HepG2 (cell line): ENCODE measurements around the gene VPS13C. TPM values are rescaled to one million over a fixed set of nuclear protein-coding genes. Genes with fewer than 3 reads are reported as not detected.

Source experiments
- ATAC-seq: fragments of 200-7000 bp; cut with Tn5 transposase; 3 replicates; pipeline ENCODE4 v1.9.1; 2020; ENCODE audit warnings: mild to moderate bottlenecking, moderate library complexity
- BruUV-seq: library from RNA; stranded (reverse); fragments of 400-500 nt; replicated peaks from 2 replicates; lab custom pipeline; 2021; lab: Mats Ljungman, UMichigan
- CTCF ChIA-PET: fragments of 300-600 bp; formaldehyde crosslinking; extraction: SDS; loops from one replicate; lab custom pipeline; 2021; ENCODE audit warnings: low total read pairs, inconsistent platforms, low intra/inter-chr PET ratio; lab: Yijun Ruan, JAX
- POLR2A ChIA-PET: fragments of 350-600 bp; sonication (Branson Sonifier 250); formaldehyde crosslinking; loops from one replicate; lab custom pipeline; 2020; ENCODE audit warnings: antibody characterized with exemption, inconsistent platforms; lab: Yijun Ruan, JAX
- DNase-seq: peaks from one replicate; pipeline ENCODE4 v3.0.0-alpha.2; 2015; ENCODE audit warnings: low spot score
- FAIRE-seq: peaks from 3 replicates; lab custom pipeline; 2011; peaks lifted over from hg19 to GRCh38; lab: Jason Lieb, UNC
- H2AFZ ChIP-seq: one replicate; pipeline ENCODE4 v1.6.1; 2011; ENCODE audit warnings: low read length, inconsistent platforms
- H3K27ac ChIP-seq: fragments of 300-600 bp; 3 replicates; pipeline ENCODE4 v1.8.0; 2011; ENCODE audit warnings: mixed run types, mild to moderate bottlenecking, mixed read lengths, low read length, inconsistent platforms; ENCODE audit not compliant: insufficient read depth; ENCODE audit errors: extremely low read length
- H3K27me3 ChIP-seq, 2 experiments: fragments of 200-600 bp in 1 of 2; 2 replicates in 1 of 2; 3 replicates in 1 of 2; pipeline versions ENCODE4 v1.6.0 to v1.8.0; 2011; ENCODE audit warnings: low read length in 2 of 2, mild to moderate bottlenecking in 2 of 2, moderate library complexity in 2 of 2, inconsistent platforms in 1 of 2; ENCODE audit not compliant: insufficient read depth in 2 of 2, control insufficient read depth in 1 of 2
- H3K36me3 ChIP-seq, 2 experiments: fragments of 200-600 bp in 1 of 2; replicated peaks in 1 of 2; 2 replicates in 1 of 2; 3 replicates in 1 of 2; pipeline versions ENCODE4 v1.5.1 to v1.8.0; 2011; ENCODE audit warnings: low read length in 2 of 2, inconsistent platforms in 1 of 2; ENCODE audit not compliant: insufficient read depth in 2 of 2, control insufficient read depth in 1 of 2
- H3K4me1 ChIP-seq: 2 replicates; pipeline ENCODE4 v1.5.1; 2012; ENCODE audit warnings: low read length, inconsistent platforms; ENCODE audit not compliant: insufficient read depth
- H3K4me2 ChIP-seq: 2 replicates; pipeline ENCODE4 v1.6.0; 2011; ENCODE audit warnings: low read depth, low read length, inconsistent platforms
- H3K4me3 ChIP-seq, 3 experiments: fragments of 200-600 bp in 1 of 3; sonication (generic), shearing (Covaris generic) in 1 of 3; replicated peaks in 1 of 3; 2 replicates each; pipeline ENCODE4 v1.5.1; 2011 to 2016; ENCODE audit warnings: low read length in 3 of 3, inconsistent platforms in 2 of 3, low read depth in 2 of 3, mild to moderate bottlenecking in 2 of 3, control low read depth in 1 of 3, mixed read lengths in 1 of 3; ENCODE audit not compliant: insufficient read depth in 1 of 3
- H3K79me2 ChIP-seq: one replicate; pipeline ENCODE4 v1.6.1; 2011; ENCODE audit warnings: low read length, inconsistent platforms; ENCODE audit not compliant: insufficient read depth
- H3K9ac ChIP-seq: 2 replicates; pipeline ENCODE4 v1.6.0; 2011; ENCODE audit warnings: mild to moderate bottlenecking, low read depth, low read length, inconsistent platforms; ENCODE audit not compliant: insufficient read depth
- H3K9me3 ChIP-seq: 2 replicates; pipeline ENCODE4 v1.5.1; 2012; ENCODE audit warnings: mild to moderate bottlenecking, low read length
- H4K20me1 ChIP-seq: 2 replicates; pipeline ENCODE4 v1.6.0; 2011; ENCODE audit warnings: inconsistent platforms, mild to moderate bottlenecking, low read length, moderate library complexity; ENCODE audit not compliant: insufficient read depth
- ATF2 ChIP-seq: sonication (generic); formaldehyde crosslinking; IDR thresholded peaks from 2 replicates; pipeline ENCODE4 v1.4.0; 2020; ENCODE audit warnings: missing genetic modification reagents
- CREM ChIP-seq, 2 experiments: sonication (generic) in 1 of 2; formaldehyde crosslinking in 1 of 2; IDR thresholded peaks; 2 replicates each; pipeline versions ENCODE4 v1.4.0 to v1.6.1; 2016 to 2020; ENCODE audit warnings: antibody characterized with exemption in 1 of 2, mild to moderate bottlenecking in 1 of 2, missing genetic modification reagents in 1 of 2
- FUBP1 ChIP-seq: sonication (generic); formaldehyde crosslinking; IDR thresholded peaks from 2 replicates; pipeline ENCODE4 v1.5.1; 2020; ENCODE audit warnings: missing genetic modification reagents, mild to moderate bottlenecking, borderline replicate concordance
- ISX ChIP-seq: sonication (generic); formaldehyde crosslinking; conservative IDR thresholded peaks from 2 replicates; pipeline ENCODE4 v1.5.0; 2020; ENCODE audit warnings: missing genetic modification reagents
- MXD4 ChIP-seq: IDR thresholded peaks from 2 replicates; pipeline ENCODE4 v1.6.1; 2016; ENCODE audit warnings: mild to moderate bottlenecking, missing biosample characterization, missing genetic modification reagents
- NFRKB ChIP-seq: fragments of 450-650 bp; IDR thresholded peaks from 2 replicates; pipeline ENCODE4 v1.6.1; 2017
- SATB2 ChIP-seq: sonication (generic); formaldehyde crosslinking; IDR thresholded peaks from 2 replicates; pipeline ENCODE4 v1.5.0; 2020; ENCODE audit warnings: missing genetic modification reagents
- SOX5 ChIP-seq: IDR thresholded peaks from 2 replicates; pipeline ENCODE4 v1.6.1; 2016; ENCODE audit warnings: borderline replicate concordance
- ZNF18 ChIP-seq: sonication (generic); formaldehyde crosslinking; IDR thresholded peaks from 2 replicates; pipeline ENCODE4 v1.8.0; 2022; ENCODE audit warnings: mild to moderate bottlenecking, missing genetic modification reagents; ENCODE audit not compliant: insufficient replicate concordance
- ZNF468 ChIP-seq: sonication (generic); formaldehyde crosslinking; IDR thresholded peaks from 2 replicates; pipeline ENCODE4 v1.8.0; 2022; ENCODE audit warnings: mild to moderate bottlenecking, moderate library complexity, missing genetic modification reagents
- WGBS: methylation state at CpG from one replicate; pipeline ENCODE4 v1.1.6; 2017; ENCODE audit warnings: low lambda C conversion rate; 5-methylcytosine and 5-hydroxymethylcytosine counted together
- in situ Hi-C: cut with HindIII; loops from 2 replicates; pipeline ENCODE4 v1.10.0; 2017; ENCODE audit warnings: low pct_unique_long_range_greater_than_20kb; ENCODE audit not compliant: extremely low pct_ligation_motif_present
- intact Hi-C: fragments of 100-400 bp; cut with micrococcal nuclease; formaldehyde crosslinking; loops from one replicate; pipeline ENCODE4 v1.10.0; 2022; ENCODE audit not compliant: unreplicated experiment
- polyA plus RNA-seq, 8 experiments: library from polyadenylated mRNA; depleted of rRNA in 3 of 8; stranded (reverse) in 7 of 8; unstranded in 1 of 8; fragments of >200 nt; fragmentation: Illumina TruSeq in 4 of 8; extraction: Trizol in 4 of 8; gene quantifications; 2 replicates each; pipeline versions ENCODE4 v1.2.1 to v1.2.3, GENCODE V29; 2011 to 2016; ENCODE audit warnings: low read depth in 4 of 8, missing spikeins in 1 of 8, mixed read lengths in 1 of 8; ENCODE audit not compliant: insufficient read depth in 1 of 8
- total RNA-seq, 5 experiments: library from RNA; depleted of rRNA; stranded (reverse); fragments of >200 nt; fragmentation: Illumina TruSeq; extraction: Trizol; gene quantifications; 2 replicates each; pipeline ENCODE4 v1.2.3, GENCODE V29; 2016; ENCODE audit warnings: low read depth in 1 of 5
- TF ChIP-seq, protein P1 (sequence below): sonication (generic); formaldehyde crosslinking; IDR thresholded peaks from 2 replicates; pipeline ENCODE4 v1.4.0; 2020; ENCODE audit warnings: missing genetic modification reagents, mild to moderate bottlenecking, borderline replicate concordance
- TF ChIP-seq, protein P2 (sequence below): IDR thresholded peaks from 2 replicates; pipeline ENCODE4 v1.6.1; 2016; ENCODE audit warnings: missing biosample characterization, missing genetic modification reagents, low read depth
- TF ChIP-seq, protein P3 (sequence below): IDR thresholded peaks from 2 replicates; pipeline ENCODE4 v1.6.1; 2016

Gene VPS13C
- total and polyA plus RNA-seq, 2 of the 13 experiments (the other 11 are each of a cell fraction or from before 2014, with no cell fraction given), result 10.9 to 26.8 TPM

DNA sequence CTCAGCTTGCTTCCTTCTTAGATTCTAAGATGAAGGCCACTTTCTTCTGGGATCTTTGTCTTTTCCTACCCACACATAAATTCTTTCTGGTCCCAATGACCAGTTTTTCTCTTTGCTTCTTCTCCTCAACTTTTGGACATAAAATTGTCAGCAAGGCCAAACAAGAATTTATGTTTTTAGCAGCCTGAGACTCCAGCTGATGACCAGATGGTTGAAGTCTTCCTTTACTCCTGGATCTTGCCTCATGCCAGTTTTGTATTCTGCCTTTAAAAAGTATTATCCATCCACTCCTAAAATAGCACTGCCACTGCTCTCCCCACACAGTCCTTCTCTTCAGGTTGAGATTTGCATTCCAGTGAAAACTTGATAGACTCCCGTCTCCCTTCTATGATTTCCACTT lies 236.0 kb downstream of the VPS13C start (continued):
- TF ChIP-seq ZNF468 (CRISPR knock-in tag) (no peak), CREM (IDR thresholded peaks at IDR 0.05) (no peak), CREM (CRISPR knock-in tag; IDR thresholded peaks at IDR 0.05) (no peak)

DNA sequence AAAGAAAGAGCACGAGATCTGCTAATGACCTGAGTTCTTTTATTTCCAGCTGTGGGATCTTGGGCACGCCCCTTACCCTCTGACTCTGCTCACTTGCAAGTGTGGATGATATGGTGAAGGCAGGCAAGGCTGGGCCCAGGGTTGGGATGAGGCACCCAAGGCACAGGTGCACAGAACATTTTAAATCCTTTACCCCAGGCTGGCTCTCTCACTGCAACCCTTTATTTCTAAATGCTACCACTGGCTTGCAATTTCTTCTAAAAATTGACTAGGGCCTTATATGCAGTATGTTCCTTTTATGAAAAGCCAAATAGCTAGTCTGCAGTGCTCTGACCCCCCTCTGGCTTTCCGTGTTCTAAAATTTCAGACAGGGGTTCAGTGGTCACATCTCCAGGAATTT lies 237.7 kb downstream of the VPS13C start:
- DNase-seq (no peak), FAIRE-seq (no peak), ATAC-seq (no peak)
- H2AFZ ChIP-seq, result no peak overlapping the region
- H3K27ac ChIP-seq, result no peak overlapping the region
- no peaks in the 10 kb centered on the region for H4K20me1 ChIP-seq
- H3K4me1 ChIP-seq, result no peaks in the 10 kb centered on the region
- ChIA-PET POLR2A (no interaction called here), CTCF (no interaction called here)
- no peak overlapping the region for H3K4me2 ChIP-seq
- no peaks in the 10 kb centered on the region for H3K9me3 ChIP-seq
- H3K79me2 ChIP-seq, result no peaks in the 10 kb centered on the region
- WGBS, result 0% methylated on average over 3 of the region's 3 CpGs
- no peak overlapping the region for H3K4me3 ChIP-seq
- no peak overlapping the region for H3K9ac ChIP-seq
- H3K36me3 ChIP-seq, result no peaks in the 10 kb centered on the region
- intact Hi-C loops, result no loop called here
- in situ Hi-C loops, result no loop called here
- no TSS peak for BruUV-seq
- H3K27me3 ChIP-seq, result peaks cover 0 to 8% of the 10 kb centered on the region in 2 experiments; a peak in 2 of 5 replicates
- no peak for TF ChIP-seq SATB2 (CRISPR knock-in tag)
- TF ChIP-seq ISX (CRISPR knock-in tag), result no peak
- TF ChIP-seq, protein P1, sequence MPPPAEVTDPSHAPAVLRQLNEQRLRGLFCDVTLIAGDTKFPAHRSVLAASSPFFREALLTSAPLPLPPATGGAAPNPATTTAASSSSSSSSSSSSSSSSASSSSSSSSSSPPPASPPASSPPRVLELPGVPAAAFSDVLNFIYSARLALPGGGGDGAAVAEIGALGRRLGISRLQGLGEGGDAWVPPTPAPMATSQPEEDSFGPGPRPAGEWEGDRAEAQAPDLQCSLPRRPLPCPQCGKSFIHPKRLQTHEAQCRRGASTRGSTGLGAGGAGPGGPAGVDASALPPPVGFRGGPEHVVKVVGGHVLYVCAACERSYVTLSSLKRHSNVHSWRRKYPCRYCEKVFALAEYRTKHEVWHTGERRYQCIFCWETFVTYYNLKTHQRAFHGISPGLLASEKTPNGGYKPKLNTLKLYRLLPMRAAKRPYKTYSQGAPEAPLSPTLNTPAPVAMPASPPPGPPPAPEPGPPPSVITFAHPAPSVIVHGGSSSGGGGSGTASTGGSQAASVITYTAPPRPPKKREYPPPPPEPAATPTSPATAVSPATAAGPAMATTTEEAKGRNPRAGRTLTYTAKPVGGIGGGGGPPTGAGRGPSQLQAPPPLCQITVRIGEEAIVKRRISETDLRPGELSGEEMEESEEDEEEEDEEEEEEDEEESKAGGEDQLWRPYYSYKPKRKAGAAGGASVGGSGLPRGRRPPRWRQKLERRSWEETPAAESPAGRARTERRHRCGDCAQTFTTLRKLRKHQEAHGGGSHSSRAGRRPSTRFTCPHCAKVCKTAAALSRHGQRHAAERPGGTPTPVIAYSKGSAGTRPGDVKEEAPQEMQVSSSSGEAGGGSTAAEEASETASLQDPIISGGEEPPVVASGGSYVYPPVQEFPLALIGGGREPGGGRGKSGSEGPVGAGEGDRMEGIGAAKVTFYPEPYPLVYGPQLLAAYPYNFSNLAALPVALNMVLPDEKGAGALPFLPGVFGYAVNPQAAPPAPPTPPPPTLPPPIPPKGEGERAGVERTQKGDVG (CRISPR knock-in tag), result no peak
- TF ChIP-seq SOX5 (CRISPR knock-in tag), result no peak
- no peak for TF ChIP-seq MXD4 (CRISPR knock-in tag)
- TF ChIP-seq ZNF18 (CRISPR knock-in tag), result no peak
- TF ChIP-seq FUBP1 (CRISPR knock-in tag), result no peak
- TF ChIP-seq, protein P2, sequence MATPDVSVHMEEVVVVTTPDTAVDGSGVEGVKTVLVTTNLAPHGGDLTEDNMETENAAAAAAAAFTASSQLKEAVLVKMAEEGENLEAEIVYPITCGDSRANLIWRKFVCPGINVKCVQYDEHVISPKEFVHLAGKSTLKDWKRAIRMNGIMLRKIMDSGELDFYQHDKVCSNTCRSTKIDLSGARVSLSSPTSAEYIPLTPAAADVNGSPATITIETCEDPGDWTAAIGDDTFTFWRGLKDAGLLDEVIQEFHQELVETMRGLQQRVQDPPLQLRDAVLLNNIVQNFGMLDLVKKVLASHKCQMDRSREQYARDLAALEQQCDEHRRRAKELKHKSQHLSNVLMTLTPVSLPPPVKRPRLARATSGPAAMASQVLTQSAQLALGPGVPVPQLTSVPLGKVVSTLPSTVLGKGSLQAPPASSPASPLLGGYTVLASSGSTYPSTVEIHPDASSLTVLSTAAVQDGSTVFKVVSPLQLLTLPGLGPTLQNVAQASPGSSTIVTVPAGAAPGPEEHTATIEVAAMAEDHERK (CRISPR knock-in tag), result no peak
- no peak for TF ChIP-seq ATF2 (CRISPR knock-in tag)
- TF ChIP-seq, protein P3, sequence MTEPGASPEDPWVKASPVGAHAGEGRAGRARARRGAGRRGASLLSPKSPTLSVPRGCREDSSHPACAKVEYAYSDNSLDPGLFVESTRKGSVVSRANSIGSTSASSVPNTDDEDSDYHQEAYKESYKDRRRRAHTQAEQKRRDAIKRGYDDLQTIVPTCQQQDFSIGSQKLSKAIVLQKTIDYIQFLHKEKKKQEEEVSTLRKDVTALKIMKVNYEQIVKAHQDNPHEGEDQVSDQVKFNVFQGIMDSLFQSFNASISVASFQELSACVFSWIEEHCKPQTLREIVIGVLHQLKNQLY, result no peak
- no peak for TF ChIP-seq NFRKB
